IMR-90 (cell line): Measurements from ENCODE around the gene RHOXF2.

Experiments used
- CEBPB ChIP-seq: IDR thresholded peaks from 2 replicates; pipeline ENCODE4 v1.6.1; 2012; ENCODE audit warnings: low read depth, low read length, improper control_type of control experiment
- MAZ ChIP-seq: IDR thresholded peaks from 2 replicates; pipeline ENCODE4 v1.6.1; 2012; ENCODE audit warnings: low read depth, mild to moderate bottlenecking, low read length, improper control_type of control experiment, moderate library complexity, borderline replicate concordance
- POLR2A ChIP-seq: IDR thresholded peaks from 2 replicates; pipeline ENCODE4 v1.6.1; 2012; ENCODE audit warnings: mild to moderate bottlenecking, low read depth, low read length
- RAD21 ChIP-seq: IDR thresholded peaks from 2 replicates; pipeline ENCODE4 v1.6.1; 2012; ENCODE audit warnings: low read length, improper control_type of control experiment
- SMC3 ChIP-seq: fragments of 150-350 bp; IDR thresholded peaks from 2 replicates; pipeline ENCODE4 v1.6.1; 2016; ENCODE audit warnings: low read depth, mild to moderate bottlenecking, antibody characterized with exemption, low read length, moderate library complexity
- TF ChIP-seq, protein P1 (sequence below): conservative IDR thresholded peaks from 2 replicates; pipeline ENCODE4 v1.5.1; 2012; ENCODE audit warnings: mild to moderate bottlenecking, low read depth, low read length, improper control_type of control experiment
- TF ChIP-seq, protein P2 (sequence below): fragments of 150-350 bp; IDR thresholded peaks from 2 replicates; pipeline ENCODE4 v1.6.1; 2017; ENCODE audit warnings: mild to moderate bottlenecking, antibody characterized with exemption, low read length, low read depth

DNA sequence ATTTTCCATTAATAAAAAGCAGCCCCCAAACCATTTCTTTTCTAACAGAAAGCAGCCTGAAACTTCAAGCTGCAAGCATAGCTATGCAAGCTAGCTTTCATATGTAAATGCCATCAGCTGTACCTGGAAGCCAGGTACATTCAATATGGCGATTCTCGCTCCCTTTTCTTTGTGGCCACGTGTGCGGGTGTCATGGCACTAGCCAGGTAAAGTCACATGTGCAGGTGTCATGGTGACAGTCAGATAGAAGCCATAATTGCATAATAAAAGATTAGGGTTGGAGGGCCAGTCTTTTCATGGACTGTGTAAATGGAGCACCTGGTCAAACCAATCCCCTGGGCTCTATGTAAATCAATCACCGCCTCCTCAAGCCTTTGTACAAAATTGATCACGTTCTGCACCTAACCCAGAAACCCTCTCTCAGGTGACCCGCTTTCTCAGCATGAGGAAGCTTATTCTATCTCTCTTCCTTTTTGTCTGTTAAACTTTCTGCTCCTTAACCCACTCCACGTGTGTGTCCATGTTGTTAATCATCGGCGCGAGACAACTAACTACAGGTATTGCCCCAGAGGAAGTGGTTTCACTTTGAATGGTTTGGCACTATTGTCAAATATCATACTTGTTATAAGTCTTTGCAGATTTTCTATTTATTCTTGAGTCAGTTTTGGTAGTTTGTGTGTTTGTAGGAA, 18.0 kb upstream of the RHOXF2 start:
- TF ChIP-seq, protein P1, sequence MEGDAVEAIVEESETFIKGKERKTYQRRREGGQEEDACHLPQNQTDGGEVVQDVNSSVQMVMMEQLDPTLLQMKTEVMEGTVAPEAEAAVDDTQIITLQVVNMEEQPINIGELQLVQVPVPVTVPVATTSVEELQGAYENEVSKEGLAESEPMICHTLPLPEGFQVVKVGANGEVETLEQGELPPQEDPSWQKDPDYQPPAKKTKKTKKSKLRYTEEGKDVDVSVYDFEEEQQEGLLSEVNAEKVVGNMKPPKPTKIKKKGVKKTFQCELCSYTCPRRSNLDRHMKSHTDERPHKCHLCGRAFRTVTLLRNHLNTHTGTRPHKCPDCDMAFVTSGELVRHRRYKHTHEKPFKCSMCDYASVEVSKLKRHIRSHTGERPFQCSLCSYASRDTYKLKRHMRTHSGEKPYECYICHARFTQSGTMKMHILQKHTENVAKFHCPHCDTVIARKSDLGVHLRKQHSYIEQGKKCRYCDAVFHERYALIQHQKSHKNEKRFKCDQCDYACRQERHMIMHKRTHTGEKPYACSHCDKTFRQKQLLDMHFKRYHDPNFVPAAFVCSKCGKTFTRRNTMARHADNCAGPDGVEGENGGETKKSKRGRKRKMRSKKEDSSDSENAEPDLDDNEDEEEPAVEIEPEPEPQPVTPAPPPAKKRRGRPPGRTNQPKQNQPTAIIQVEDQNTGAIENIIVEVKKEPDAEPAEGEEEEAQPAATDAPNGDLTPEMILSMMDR = no peak
- no peak for TF ChIP-seq POLR2A
- TF ChIP-seq, protein P2, sequence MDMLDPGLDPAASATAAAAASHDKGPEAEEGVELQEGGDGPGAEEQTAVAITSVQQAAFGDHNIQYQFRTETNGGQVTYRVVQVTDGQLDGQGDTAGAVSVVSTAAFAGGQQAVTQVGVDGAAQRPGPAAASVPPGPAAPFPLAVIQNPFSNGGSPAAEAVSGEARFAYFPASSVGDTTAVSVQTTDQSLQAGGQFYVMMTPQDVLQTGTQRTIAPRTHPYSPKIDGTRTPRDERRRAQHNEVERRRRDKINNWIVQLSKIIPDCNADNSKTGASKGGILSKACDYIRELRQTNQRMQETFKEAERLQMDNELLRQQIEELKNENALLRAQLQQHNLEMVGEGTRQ = no peak
- no peak for TF ChIP-seq MAZ
- TF ChIP-seq RAD21 = no peak
- no peak for TF ChIP-seq SMC3
- no peak for TF ChIP-seq CEBPB
